ENCODE results near the gene STK24.

Gene STK24

DNA sequence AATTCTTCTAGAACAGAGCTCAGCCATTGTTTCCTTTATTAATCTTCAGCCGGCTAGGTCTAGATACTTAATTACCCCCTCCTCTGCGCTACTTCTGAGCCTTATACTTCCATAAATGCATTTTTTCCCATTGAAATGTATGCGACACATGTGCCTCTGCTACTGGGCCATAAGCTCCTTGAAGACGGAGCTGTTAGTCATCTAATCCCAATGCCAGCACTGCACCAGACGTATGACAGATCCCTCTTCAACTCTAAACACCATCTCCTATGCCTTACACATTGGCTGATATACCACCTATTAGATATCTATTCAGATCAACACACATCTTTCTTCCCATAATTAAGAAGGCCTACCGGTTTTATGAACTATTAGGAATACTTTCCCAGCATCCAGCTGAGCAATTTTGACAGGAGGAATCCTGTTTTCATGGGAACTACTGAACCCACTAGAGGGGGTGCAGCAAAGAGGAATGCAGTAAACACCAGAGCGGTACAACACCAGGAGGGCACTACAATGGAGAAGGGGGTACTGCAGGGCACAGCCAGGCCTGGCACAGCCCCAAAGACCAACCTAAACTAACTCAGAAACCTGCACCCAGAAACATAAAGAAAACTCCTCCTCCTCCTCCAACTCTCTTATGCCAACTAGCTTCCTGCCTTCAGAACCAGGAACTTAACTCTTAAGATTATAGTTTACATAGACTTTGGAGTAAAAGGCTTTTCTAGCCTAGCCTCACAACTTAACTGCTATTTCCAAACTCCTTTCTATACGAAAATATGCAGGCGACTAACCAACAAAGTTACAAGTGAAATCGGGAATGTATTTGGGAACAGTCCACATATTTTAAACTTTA, 18.7 kb downstream of the STK24 start:
- in situ Hi-C loops (cut with MboI; ENCODE audit: low sequenced_read_pairs): no loop called here

GRCh38 chr13:98556968-98557631, 19.8 kb downstream of the STK24 start:
- in situ Hi-C loops (cut with MboI; ENCODE audit: low sequenced_read_pairs): no loop called here

GRCh38 chr13:98556142-98556816, 20.6 kb downstream of the STK24 start:
- in situ Hi-C loops (cut with MboI; ENCODE audit: low sequenced_read_pairs): no loop called here

- in situ Hi-C loops (cut with MboI; ENCODE audit: low sequenced_read_pairs): no loop called here
Measured at GRCh38 chr13:98549728-98550317, 27.1 kb downstream of the STK24 start.

DNA sequence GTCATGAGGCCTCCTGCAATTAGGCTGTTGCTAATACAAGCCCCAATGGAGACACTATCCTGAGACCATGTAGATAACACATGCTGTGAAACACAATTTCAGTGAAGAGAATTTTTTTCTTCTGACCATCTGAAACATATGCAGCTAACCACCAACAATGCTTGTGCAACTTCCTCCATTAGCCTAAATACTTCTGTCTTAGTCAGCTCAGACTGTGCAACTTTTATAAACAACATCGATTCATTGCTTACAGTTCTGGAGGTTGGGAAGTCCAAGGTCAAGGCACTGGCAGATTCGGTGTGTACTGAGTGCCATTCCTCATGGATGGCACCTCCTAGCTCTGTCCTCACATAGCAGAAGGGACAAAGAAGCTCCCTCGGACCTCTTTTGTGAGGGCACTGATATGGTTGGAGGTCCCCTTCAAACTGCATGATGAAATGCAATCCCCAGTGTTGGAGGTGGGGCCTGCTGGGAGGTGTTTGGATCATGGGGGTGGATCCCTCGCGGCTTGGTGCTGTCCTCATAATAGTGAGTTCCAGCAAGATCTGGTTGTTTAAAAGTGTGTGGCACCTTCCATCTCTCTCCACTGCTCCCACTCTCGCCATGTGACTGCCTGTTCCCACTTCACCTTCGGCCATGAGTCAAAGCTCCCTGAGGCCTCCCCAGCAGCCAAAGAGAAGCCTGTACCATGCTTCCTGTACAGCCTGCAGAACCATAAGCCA, 27.7 kb downstream of the STK24 start:
- in situ Hi-C loops (cut with MboI; ENCODE audit: low sequenced_read_pairs): no loop called here

DNA sequence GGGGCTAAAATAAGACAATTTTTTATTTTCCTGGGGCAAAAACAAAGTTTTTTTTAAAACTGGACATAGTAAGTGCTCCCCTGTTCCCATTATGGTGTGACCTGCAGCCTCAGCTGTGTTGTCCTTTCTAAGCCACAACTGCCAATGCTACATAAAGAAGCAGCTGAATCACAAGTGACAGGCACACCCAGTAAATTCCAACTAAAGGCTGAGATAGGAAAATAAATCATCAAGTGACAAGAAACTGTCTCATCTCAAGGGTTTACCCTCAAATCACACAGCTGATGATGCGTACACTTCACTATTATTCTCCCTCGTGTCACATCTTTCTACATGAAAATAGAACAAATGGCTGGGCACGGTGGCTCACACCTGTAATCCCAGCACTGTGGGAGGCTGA, 28.7 kb downstream of the STK24 start:
- in situ Hi-C loops (cut with MboI; ENCODE audit: low sequenced_read_pairs): no loop called here

- in situ Hi-C loops (cut with MboI; ENCODE audit: low sequenced_read_pairs): no loop called here
Measured at GRCh38 chr13:98547455-98547854, 29.5 kb downstream of the STK24 start.

- in situ Hi-C loops (cut with MboI; ENCODE audit: low sequenced_read_pairs): no loop called here
Measured at GRCh38 chr13:98546402-98546801, 30.5 kb downstream of the STK24 start.

GRCh38 chr13:98544104-98544710, 32.7 kb downstream of the STK24 start:
- in situ Hi-C loops (cut with MboI; ENCODE audit: low sequenced_read_pairs): no loop called here

DNA sequence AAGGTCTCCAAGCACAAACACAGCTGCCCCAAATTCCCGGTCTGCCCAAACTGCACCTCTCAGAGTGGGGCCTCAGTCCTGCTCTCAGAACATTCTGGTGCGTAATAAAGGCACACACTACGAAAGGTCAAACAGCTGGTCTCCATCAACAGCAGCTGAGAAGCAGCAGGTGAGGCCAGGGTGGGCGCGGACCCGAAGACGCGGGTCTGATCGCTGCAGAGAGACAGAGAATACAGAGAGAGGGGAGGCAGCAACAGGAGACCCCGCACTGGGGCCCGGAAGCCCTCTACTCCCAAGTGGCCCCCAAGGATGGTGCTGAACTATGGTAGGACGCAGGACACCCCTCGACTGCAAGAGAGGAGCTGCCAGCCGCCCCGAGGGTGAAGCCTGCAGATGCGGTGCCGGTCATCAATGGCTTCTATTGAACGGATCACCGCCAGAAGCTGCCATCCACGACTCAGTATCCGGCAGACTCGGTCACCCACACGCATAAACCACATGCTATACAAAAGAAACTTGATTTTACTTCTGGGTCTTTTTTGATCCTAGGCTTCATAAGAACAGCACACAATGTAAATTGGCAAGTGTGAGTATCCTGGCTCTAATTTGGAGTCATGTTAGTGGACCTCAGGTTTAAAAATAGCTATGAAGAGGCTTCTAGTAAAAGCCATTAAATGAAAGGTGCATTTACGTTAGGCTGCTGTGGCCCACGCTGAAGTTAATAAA, 33.4 kb downstream of the STK24 start:
- in situ Hi-C loops (cut with MboI; ENCODE audit: low sequenced_read_pairs): no loop called here

- in situ Hi-C loops (cut with MboI; ENCODE audit: low sequenced_read_pairs): no loop called here
Measured at GRCh38 chr13:98542568-98543377, 34.1 kb downstream of the STK24 start.

- in situ Hi-C loops (cut with MboI; ENCODE audit: low sequenced_read_pairs): no loop called here
Measured at GRCh38 chr13:98541701-98542203, 35.2 kb downstream of the STK24 start.

DNA sequence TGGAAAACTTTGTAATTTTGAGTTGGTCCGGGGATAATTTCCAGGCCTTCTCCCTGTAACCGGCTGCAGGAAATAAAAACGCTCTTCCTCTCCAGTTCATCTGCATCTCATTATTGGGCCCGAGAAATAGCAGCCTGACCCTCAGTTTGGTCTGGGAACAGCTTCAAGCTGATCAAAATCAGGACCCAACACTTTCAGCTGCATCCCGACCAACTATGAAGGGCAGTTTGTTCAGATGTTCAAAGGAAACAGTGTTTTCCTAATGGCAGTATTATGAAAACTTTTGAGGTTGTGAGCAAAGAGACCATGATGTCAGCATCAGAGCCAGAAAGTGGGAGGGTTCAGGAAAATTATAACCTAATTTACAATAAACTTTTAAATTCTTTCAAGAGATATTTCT, 35.7 kb downstream of the STK24 start:
- in situ Hi-C loops (cut with MboI; ENCODE audit: low sequenced_read_pairs): no loop called here

DNA sequence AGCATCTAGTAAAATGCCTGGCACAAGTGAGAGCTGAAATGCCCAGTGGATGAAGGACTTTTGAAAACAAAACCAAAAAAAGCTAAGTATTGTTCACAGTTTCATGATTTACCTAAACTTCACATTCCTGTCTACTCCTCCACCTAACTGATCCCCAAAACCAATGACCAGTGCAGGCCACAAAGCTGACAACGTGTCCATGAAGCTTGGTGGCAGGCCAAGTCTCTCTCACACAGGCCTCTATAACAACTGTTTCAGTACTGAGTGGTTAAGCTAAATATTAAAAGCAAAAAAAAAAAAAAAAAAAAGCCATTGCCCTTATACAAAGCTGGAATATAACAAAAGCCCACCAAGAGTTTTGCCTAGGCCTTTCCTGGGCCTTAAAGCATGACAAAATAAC, 36.4 kb downstream of the STK24 start:
- in situ Hi-C loops (cut with MboI; ENCODE audit: low sequenced_read_pairs): no loop called here

DNA sequence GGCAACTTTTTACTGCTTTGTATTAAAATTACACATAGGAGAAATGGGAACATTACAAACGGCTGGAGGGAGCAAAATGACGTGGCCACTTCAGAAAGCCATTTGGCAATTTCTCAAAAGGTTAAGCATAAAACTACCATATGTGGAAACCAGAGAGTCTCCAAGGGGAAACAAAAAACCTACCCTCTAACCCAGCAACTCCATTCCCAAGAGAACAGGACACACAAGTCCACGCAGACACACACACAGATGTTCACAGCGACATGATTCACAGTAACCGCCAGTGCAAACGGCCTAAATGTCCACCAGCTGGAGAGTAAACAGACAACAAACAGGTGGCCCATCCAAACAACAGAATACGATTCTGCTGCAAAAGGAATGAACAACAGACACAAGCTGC, 37.2 kb downstream of the STK24 start:
- in situ Hi-C loops (cut with MboI; ENCODE audit: low sequenced_read_pairs): no loop called here

DNA sequence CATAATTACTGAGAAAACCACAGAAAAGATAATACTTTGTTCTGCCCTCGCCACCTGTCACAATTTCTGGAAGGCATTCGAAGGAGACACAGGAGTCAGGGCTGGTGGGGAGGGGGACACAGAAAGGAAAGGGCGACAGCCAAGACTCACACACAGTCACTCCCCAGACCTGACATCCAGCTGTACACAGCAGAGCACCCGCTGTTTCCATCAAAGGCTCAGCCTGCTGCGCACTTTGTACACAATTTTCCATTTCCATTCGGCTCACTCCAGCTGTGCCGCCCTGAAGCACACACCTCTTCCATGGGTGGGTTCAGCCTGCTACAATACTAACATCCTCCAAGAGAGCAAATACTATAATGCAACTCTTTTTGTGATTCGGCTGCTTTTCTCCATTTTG, 38.0 kb downstream of the STK24 start:
- in situ Hi-C loops (cut with MboI; ENCODE audit: low sequenced_read_pairs): no loop called here

GRCh38 chr13:98537740-98538139, 39.2 kb downstream of the STK24 start:
- in situ Hi-C loops (cut with MboI; ENCODE audit: low sequenced_read_pairs): no loop called here

DNA sequence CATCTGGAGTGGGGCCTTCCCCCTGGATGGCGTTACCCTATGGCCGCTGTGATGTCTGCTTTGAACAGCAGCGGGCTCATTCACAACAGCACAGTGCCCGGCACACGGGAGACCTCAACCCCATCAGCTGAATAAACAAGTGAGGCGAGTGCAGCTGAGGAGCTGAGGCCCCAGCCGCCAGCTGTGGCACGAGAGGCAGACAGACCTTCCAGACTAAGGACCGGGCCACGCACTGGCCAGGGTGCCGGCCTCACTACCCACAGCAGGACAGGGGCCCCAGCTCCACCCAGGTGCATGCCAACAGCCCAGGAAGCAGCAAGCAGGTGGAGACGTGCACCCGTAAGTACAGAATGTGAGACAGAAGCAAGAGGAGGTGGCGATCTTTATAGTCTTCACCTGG, 39.6 kb downstream of the STK24 start:
- in situ Hi-C loops (cut with MboI; ENCODE audit: low sequenced_read_pairs): no loop called here

GRCh38 chr13:98536729-98537128, 40.2 kb downstream of the STK24 start:
- in situ Hi-C loops (cut with MboI; ENCODE audit: low sequenced_read_pairs): no loop called here
